H9 (cell line): ENCODE measurements around the gene GABRR2. TPM values are rescaled to one million over a fixed set of nuclear protein-coding genes. Genes with fewer than 3 reads are reported as not detected.

Source experiments
- DNase-seq: peaks from one replicate; pipeline ENCODE4 v3.0.0-alpha.2; 2017
- H2AFZ ChIP-seq: one replicate; pipeline ENCODE4 v1.6.1; 2013; ENCODE audit warnings: mild to moderate bottlenecking, low read length, control low read depth, moderate library complexity
- H2AK5ac ChIP-seq: 2 replicates; pipeline ENCODE4 v1.6.1; 2013; ENCODE audit warnings: low read length, control low read depth, mixed read lengths; ENCODE audit not compliant: insufficient read length
- H2BK120ac ChIP-seq: one replicate; pipeline ENCODE4 v1.6.1; 2013; ENCODE audit warnings: low read depth, mild to moderate bottlenecking, low read length, control low read depth, inconsistent platforms; ENCODE audit not compliant: poor library complexity, severe bottlenecking
- H2BK12ac ChIP-seq: 2 replicates; pipeline ENCODE4 v1.6.1; 2013; ENCODE audit warnings: low read length, control low read depth, mixed read lengths, low read depth; ENCODE audit not compliant: insufficient read length
- H2BK15ac ChIP-seq: 2 replicates; pipeline ENCODE4 v1.6.1; 2013; ENCODE audit warnings: low read depth, low read length, control low read depth
- H2BK20ac ChIP-seq: one replicate; pipeline ENCODE4 v1.6.1; 2013; ENCODE audit warnings: low read depth, mild to moderate bottlenecking, low read length, control low read depth, inconsistent platforms; ENCODE audit not compliant: poor library complexity, severe bottlenecking
- H2BK5ac ChIP-seq: 2 replicates; pipeline ENCODE4 v1.6.1; 2013; ENCODE audit warnings: low read length, control low read depth, mixed read lengths; ENCODE audit not compliant: insufficient read length
- H3K14ac ChIP-seq: 2 replicates; pipeline ENCODE4 v1.6.1; 2013; ENCODE audit warnings: low read length, control low read depth; ENCODE audit not compliant: insufficient read depth
- H3K18ac ChIP-seq: 2 replicates; pipeline ENCODE4 v1.6.1; 2013; ENCODE audit warnings: low read depth, mild to moderate bottlenecking, mixed read lengths, low read length, control low read depth; ENCODE audit not compliant: insufficient read length
- H3K23ac ChIP-seq: 2 replicates; pipeline ENCODE4 v1.6.1; 2013; ENCODE audit warnings: low read length, control low read depth, mixed read lengths, low read depth; ENCODE audit not compliant: insufficient read length
- H3K23me2 ChIP-seq: 2 replicates; pipeline ENCODE4 v1.6.1; 2013; ENCODE audit warnings: low read depth, mild to moderate bottlenecking, mixed read lengths, low read length, control low read depth; ENCODE audit not compliant: insufficient read length, poor library complexity, severe bottlenecking
- H3K27ac ChIP-seq: 2 replicates; pipeline ENCODE4 v1.5.1; 2013; ENCODE audit warnings: low read length, control low read depth, mixed read lengths, low read depth; ENCODE audit not compliant: insufficient read length
- H3K27me3 ChIP-seq: 2 replicates; pipeline ENCODE4 v1.6.1; 2013; ENCODE audit warnings: low read length, control low read depth, inconsistent platforms; ENCODE audit not compliant: insufficient read depth
- H3K4ac ChIP-seq: 2 replicates; pipeline ENCODE4 v1.6.1; 2013; ENCODE audit warnings: low read depth, mild to moderate bottlenecking, control low read depth, inconsistent platforms, low read length, moderate library complexity
- H3K4me1 ChIP-seq: 2 replicates; pipeline ENCODE4 v1.6.1; 2013; ENCODE audit warnings: low read length, control low read depth, inconsistent platforms; ENCODE audit not compliant: insufficient read depth
- H3K4me2 ChIP-seq: 2 replicates; pipeline ENCODE4 v1.6.1; 2013; ENCODE audit warnings: low read length, control low read depth, mixed read lengths; ENCODE audit not compliant: insufficient read length, insufficient read depth
- H3K56ac ChIP-seq: 2 replicates; pipeline ENCODE4 v1.6.1; 2013; ENCODE audit warnings: low read depth, mild to moderate bottlenecking, mixed read lengths, low read length, control low read depth; ENCODE audit not compliant: insufficient read length
- H3K79me1 ChIP-seq: 2 replicates; pipeline ENCODE4 v1.6.1; 2013; ENCODE audit warnings: low read depth, mild to moderate bottlenecking, moderate library complexity, low read length, control low read depth, inconsistent platforms; ENCODE audit not compliant: insufficient read depth, poor library complexity, severe bottlenecking
- H3K79me2 ChIP-seq: 2 replicates; pipeline ENCODE4 v1.6.1; 2013; ENCODE audit warnings: low read length, control low read depth, inconsistent platforms; ENCODE audit not compliant: insufficient read depth
- H3K9ac ChIP-seq: 2 replicates; pipeline ENCODE4 v1.6.1; 2013; ENCODE audit warnings: low read length, control low read depth, mixed read lengths; ENCODE audit not compliant: insufficient read length; ENCODE audit errors: extremely low read depth
- H3K9me3 ChIP-seq: one replicate; pipeline ENCODE4 v1.6.1; 2013; ENCODE audit warnings: low read depth, low read length, inconsistent platforms; ENCODE audit not compliant: control insufficient read depth
- H3T11ph ChIP-seq: one replicate; pipeline ENCODE4 v1.6.1; 2013; ENCODE audit warnings: mild to moderate bottlenecking, low read length, control low read depth, inconsistent platforms
- H4K20me1 ChIP-seq: one replicate; pipeline ENCODE4 v1.6.1; 2013; ENCODE audit not compliant: control insufficient read depth, insufficient read length, insufficient read depth
- H4K5ac ChIP-seq: 2 replicates; pipeline ENCODE4 v1.6.1; 2013; ENCODE audit warnings: low read depth, mild to moderate bottlenecking, mixed read lengths, low read length, control low read depth; ENCODE audit not compliant: insufficient read length
- H4K8ac ChIP-seq: replicated peaks from 2 replicates; pipeline ENCODE4 v1.6.1; 2013; ENCODE audit warnings: low read length, control low read depth, mixed read lengths, low read depth; ENCODE audit not compliant: insufficient read length
- H4K91ac ChIP-seq: 2 replicates; pipeline ENCODE4 v1.6.1; 2013; ENCODE audit warnings: low read depth, mild to moderate bottlenecking, moderate library complexity, mixed read lengths, low read length, control low read depth; ENCODE audit not compliant: insufficient read length
- H3K27ac Mint-ChIP-seq, 3 experiments: 2 replicates in 2 of 3; 3 replicates in 1 of 3; pipeline ENCODE4 v1.8.0; 2020 to 2021; ENCODE audit warnings: mixed read lengths in 3 of 3, mild to moderate bottlenecking in 1 of 3, moderate library complexity in 1 of 3
- H3K27me3 Mint-ChIP-seq: 2 replicates; pipeline ENCODE4 v1.8.0; 2021; ENCODE audit warnings: low read depth, mild to moderate bottlenecking, moderate library complexity, mixed read lengths
- H3K36me3 Mint-ChIP-seq, 3 experiments: 2 replicates in 2 of 3; 3 replicates in 1 of 3; pipeline ENCODE4 v1.8.0; 2020 to 2021; ENCODE audit warnings: low read depth in 3 of 3, mixed read lengths in 3 of 3; ENCODE audit not compliant: insufficient read depth in 1 of 3
- H3K4me1 Mint-ChIP-seq, 2 experiments: 2 replicates each; pipeline ENCODE4 v1.8.0; 2020; ENCODE audit warnings: mixed read lengths in 2 of 2
- H3K4me3 Mint-ChIP-seq, 2 experiments: 2 replicates in 1 of 2; 3 replicates in 1 of 2; pipeline ENCODE4 v1.8.0; 2020 to 2021; ENCODE audit warnings: mild to moderate bottlenecking in 2 of 2, mixed read lengths in 2 of 2, moderate library complexity in 1 of 2
- H3K9me3 Mint-ChIP-seq, 2 experiments: 2 replicates in 1 of 2; 3 replicates in 1 of 2; pipeline ENCODE4 v1.8.0; 2020; ENCODE audit warnings: mild to moderate bottlenecking in 2 of 2, mixed read lengths in 2 of 2, moderate library complexity in 1 of 2
- WGBS: extraction: QIAGEN DNeasy Blood & Tissue Kit; methylation state at CpG from one replicate; pipeline ENCODE4 v1.1.7; 2013; ENCODE audit warnings: missing lambda C conversion rate, low lambda C conversion rate, mixed read lengths; ENCODE audit not compliant: insufficient read length; ENCODE audit errors: extremely low coverage; 5-methylcytosine and 5-hydroxymethylcytosine counted together
- total RNA-seq: library from RNA; stranded (reverse); gene quantifications from 2 replicates; pipeline ENCODE4 v1.2.1, GENCODE V29; 2021
- TF ChIP-seq, protein P1 (sequence below): fragments of 200-600 bp; sonication (generic); conservative IDR thresholded peaks from 3 replicates; pipeline ENCODE4 v1.8.0; 2021; ENCODE audit warnings: antibody characterized with exemption, mild to moderate bottlenecking

GABRR2 gene
- total RNA-seq, 1 experiment from 2014 or later: not detected

DNA sequence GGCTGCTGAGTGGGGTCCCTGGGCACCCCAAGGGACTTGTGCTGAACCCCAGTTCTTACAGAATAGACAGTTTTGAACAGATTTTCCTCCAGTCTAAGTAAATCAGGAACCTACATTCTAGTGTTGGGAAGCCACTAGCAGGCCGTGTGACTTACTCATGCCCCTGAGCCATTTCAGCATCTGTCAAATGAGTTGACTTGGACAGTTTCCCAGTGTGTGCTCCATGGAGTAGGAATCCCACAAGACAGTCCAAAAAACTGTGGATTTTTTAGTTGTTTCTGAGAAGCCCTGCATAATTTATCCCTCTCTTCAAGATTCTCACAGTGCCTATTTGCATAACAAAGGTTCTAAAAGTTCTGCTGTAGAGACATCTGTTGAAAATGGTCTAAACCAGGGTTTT lies 2.1 kb downstream of the GABRR2 start:
- no peak overlapping the region for H3K9ac ChIP-seq
- no peak overlapping the region for H2BK12ac ChIP-seq
- H3T11ph ChIP-seq: no peak overlapping the region
- no peak overlapping the region for H3K18ac ChIP-seq
- H2AFZ ChIP-seq: no peak overlapping the region
- no peak for DNase-seq
- H4K20me1 ChIP-seq: peaks cover 3% of the 10 kb centered on the region
- Mint-ChIP-seq H3K4me3 (no peak overlapping the region), H3K4me1 (peaks cover 26 to 33% of the 10 kb centered on the region in 2 experiments), H3K36me3 (no peaks in the 10 kb centered on the region), H3K9me3 (no peaks in the 10 kb centered on the region), H3K27me3 (peaks cover 2% of the 10 kb centered on the region), H3K27ac (no peak overlapping the region; a peak in 1 of 7 replicates)
- H3K9me3 ChIP-seq: no peaks in the 10 kb centered on the region
- no peak overlapping the region for H2AK5ac ChIP-seq
- no peaks in the 10 kb centered on the region for H3K27me3 ChIP-seq
- H3K27ac ChIP-seq: no peak overlapping the region
- no CpG with 5 or more reads among the region's 1 CpG for WGBS
- H3K4ac ChIP-seq: no peak overlapping the region
- no peak overlapping the region for H4K8ac ChIP-seq
- no peak overlapping the region for H4K5ac ChIP-seq
- H3K23ac ChIP-seq: no peak overlapping the region
- H2BK20ac ChIP-seq: no peak overlapping the region
- no peak overlapping the region for H2BK5ac ChIP-seq
- H3K4me1 ChIP-seq: no peaks in the 10 kb centered on the region
- no peak overlapping the region for H4K91ac ChIP-seq
- TF ChIP-seq, protein P1, sequence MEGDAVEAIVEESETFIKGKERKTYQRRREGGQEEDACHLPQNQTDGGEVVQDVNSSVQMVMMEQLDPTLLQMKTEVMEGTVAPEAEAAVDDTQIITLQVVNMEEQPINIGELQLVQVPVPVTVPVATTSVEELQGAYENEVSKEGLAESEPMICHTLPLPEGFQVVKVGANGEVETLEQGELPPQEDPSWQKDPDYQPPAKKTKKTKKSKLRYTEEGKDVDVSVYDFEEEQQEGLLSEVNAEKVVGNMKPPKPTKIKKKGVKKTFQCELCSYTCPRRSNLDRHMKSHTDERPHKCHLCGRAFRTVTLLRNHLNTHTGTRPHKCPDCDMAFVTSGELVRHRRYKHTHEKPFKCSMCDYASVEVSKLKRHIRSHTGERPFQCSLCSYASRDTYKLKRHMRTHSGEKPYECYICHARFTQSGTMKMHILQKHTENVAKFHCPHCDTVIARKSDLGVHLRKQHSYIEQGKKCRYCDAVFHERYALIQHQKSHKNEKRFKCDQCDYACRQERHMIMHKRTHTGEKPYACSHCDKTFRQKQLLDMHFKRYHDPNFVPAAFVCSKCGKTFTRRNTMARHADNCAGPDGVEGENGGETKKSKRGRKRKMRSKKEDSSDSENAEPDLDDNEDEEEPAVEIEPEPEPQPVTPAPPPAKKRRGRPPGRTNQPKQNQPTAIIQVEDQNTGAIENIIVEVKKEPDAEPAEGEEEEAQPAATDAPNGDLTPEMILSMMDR: no peak
- H3K56ac ChIP-seq: no peak overlapping the region
- H3K79me1 ChIP-seq: no peaks in the 10 kb centered on the region
- H3K4me2 ChIP-seq: no peak overlapping the region
- no peaks in the 10 kb centered on the region for H3K79me2 ChIP-seq
- no peak overlapping the region for H3K14ac ChIP-seq
- H2BK15ac ChIP-seq: no peak overlapping the region
- H3K23me2 ChIP-seq: no peaks in the 10 kb centered on the region
- H2BK120ac ChIP-seq: no peak overlapping the region
